T-helper 17 cell (primary cell): ENCODE measurements around the gene PTPRM. TPM values are rescaled to one million over a fixed set of nuclear protein-coding genes. Genes with fewer than 3 reads are reported as not detected.
A peak's percentile ranks its signal among the peaks of the same experiment; 100 is the strongest.

Source experiments
- ATAC-seq: fragments of 150-1000 bp; cut with Tn5 transposase; 2 replicates; pipeline ENCODE4 v1.10.0; 2021; ENCODE audit warnings: mild to moderate bottlenecking, moderate library complexity
- DNase-seq, 3 donors: peaks; one replicate each; pipeline versions ENCODE4 v3.0.0 to v3.0.0-alpha.2; 2020 to 2021
- H3K9me3 ChIP-seq: one replicate; pipeline ENCODE4 v1.7.0; 2013; ENCODE audit warnings: low read length, mild to moderate bottlenecking; ENCODE audit not compliant: control insufficient read depth, poor library complexity, severe bottlenecking
- H3K27ac Mint-ChIP-seq: one replicate; pipeline ENCODE4 v1.8.0; 2022; ENCODE audit warnings: mild to moderate bottlenecking, moderate library complexity, mixed read lengths
- H3K27me3 Mint-ChIP-seq: one replicate; pipeline ENCODE4 v1.8.0; 2022; ENCODE audit warnings: mixed read lengths
- H3K36me3 Mint-ChIP-seq: one replicate; pipeline ENCODE4 v1.8.0; 2022; ENCODE audit warnings: low read depth, mixed read lengths
- H3K4me1 Mint-ChIP-seq: one replicate; pipeline ENCODE4 v1.8.0; 2022; ENCODE audit warnings: mild to moderate bottlenecking, mixed read lengths
- H3K4me3 Mint-ChIP-seq: one replicate; pipeline ENCODE4 v1.8.0; 2022; ENCODE audit warnings: mild to moderate bottlenecking, moderate library complexity, mixed read lengths
- total RNA-seq, 4 donors: library from RNA in 2 of 4; stranded (reverse) in 2 of 4; gene quantifications; one replicate each; pipeline ENCODE4 v1.2.3 and lab custom pipeline; 2022 to 2026

Gene PTPRM
- total RNA-seq, 2 donors from 2014 or later: 25.6 to 44.8 TPM

GRCh38 chr18:8354304-8354703 lies 787.2 kb downstream of the PTPRM start:
- H3K4me1 Mint-ChIP-seq: no peaks in the 10 kb centered on the region
- H3K27ac Mint-ChIP-seq: no peak overlapping the region
- DNase-seq (no peak), ATAC-seq (no peak)
- H3K36me3 Mint-ChIP-seq: no peaks in the 10 kb centered on the region
- no peaks in the 10 kb centered on the region for H3K27me3 Mint-ChIP-seq
- no peak overlapping the region for H3K4me3 Mint-ChIP-seq
- no peaks in the 10 kb centered on the region for H3K9me3 ChIP-seq

GRCh38 chr18:8356001-8356400 lies 788.9 kb downstream of the PTPRM start:
- Mint-ChIP-seq H3K4me3 (no peak overlapping the region), H3K4me1 (no peaks in the 10 kb centered on the region), H3K27ac (no peak overlapping the region), H3K27me3 (no peaks in the 10 kb centered on the region), H3K36me3 (no peaks in the 10 kb centered on the region)
- ATAC-seq: no peak
- no peaks in the 10 kb centered on the region for H3K9me3 ChIP-seq
- no peak for DNase-seq

GRCh38 chr18:8357320-8357719 lies 790.2 kb downstream of the PTPRM start:
- no peaks in the 10 kb centered on the region for H3K9me3 ChIP-seq
- H3K4me1 Mint-ChIP-seq: no peaks in the 10 kb centered on the region
- no peak overlapping the region for H3K27ac Mint-ChIP-seq
- no peak overlapping the region for H3K4me3 Mint-ChIP-seq
- no peak for DNase-seq
- no peaks in the 10 kb centered on the region for H3K36me3 Mint-ChIP-seq
- no peaks in the 10 kb centered on the region for H3K27me3 Mint-ChIP-seq
- no peak for ATAC-seq

GRCh38 chr18:8358033-8358765 lies 791.1 kb downstream of the PTPRM start:
- Mint-ChIP-seq H3K36me3 (no peaks in the 10 kb centered on the region), H3K4me3 (no peak overlapping the region), H3K27me3 (peaks cover 2% of the 10 kb centered on the region), H3K27ac (no peak overlapping the region), H3K4me1 (no peaks in the 10 kb centered on the region)
- DNase-seq (no peak), ATAC-seq (no peak)
- H3K9me3 ChIP-seq: no peaks in the 10 kb centered on the region

GRCh38 chr18:8359076-8359475 lies 792.0 kb downstream of the PTPRM start:
- Mint-ChIP-seq H3K4me3 (no peak overlapping the region), H3K4me1 (no peaks in the 10 kb centered on the region), H3K27me3 (peaks cover 9% of the 10 kb centered on the region), H3K27ac (no peak overlapping the region), H3K36me3 (no peaks in the 10 kb centered on the region)
- DNase-seq (no peak), ATAC-seq (no peak)
- H3K9me3 ChIP-seq: no peaks in the 10 kb centered on the region

GRCh38 chr18:8359481-8359880 lies 792.4 kb downstream of the PTPRM start:
- no peak overlapping the region for H3K27ac Mint-ChIP-seq
- ATAC-seq (no peak), DNase-seq (no peak)
- no peaks in the 10 kb centered on the region for H3K4me1 Mint-ChIP-seq
- no peaks in the 10 kb centered on the region for H3K9me3 ChIP-seq
- no peak overlapping the region for H3K4me3 Mint-ChIP-seq
- peaks cover 9% of the 10 kb centered on the region for H3K27me3 Mint-ChIP-seq
- no peaks in the 10 kb centered on the region for H3K36me3 Mint-ChIP-seq

- peaks cover 33% of the 10 kb centered on the region for H3K27me3 Mint-ChIP-seq
- ATAC-seq (no peak), DNase-seq (no peak)
- H3K36me3 Mint-ChIP-seq: no peaks in the 10 kb centered on the region
- no peak overlapping the region for H3K4me3 Mint-ChIP-seq
- peaks cover 8% of the 10 kb centered on the region for H3K4me1 Mint-ChIP-seq
- no peaks in the 10 kb centered on the region for H3K9me3 ChIP-seq
- H3K27ac Mint-ChIP-seq: no peak overlapping the region
Observed at GRCh38 chr18:8361941-8362471, 794.9 kb downstream of the PTPRM start.

GRCh38 chr18:8362863-8363262 lies 795.7 kb downstream of the PTPRM start:
- Mint-ChIP-seq H3K27me3 (peaks cover 38% of the 10 kb centered on the region), H3K4me3 (no peak overlapping the region), H3K27ac (no peak overlapping the region), H3K36me3 (no peaks in the 10 kb centered on the region), H3K4me1 (peaks cover 11% of the 10 kb centered on the region)
- DNase-seq (no peak), ATAC-seq (no peak)
- no peaks in the 10 kb centered on the region for H3K9me3 ChIP-seq

GRCh38 chr18:8364385-8364784 lies 797.3 kb downstream of the PTPRM start:
- no peak overlapping the region for H3K4me3 Mint-ChIP-seq
- H3K4me1 Mint-ChIP-seq: peaks cover 11% of the 10 kb centered on the region
- DNase-seq (no peak), ATAC-seq (no peak)
- no peaks in the 10 kb centered on the region for H3K9me3 ChIP-seq
- H3K27ac Mint-ChIP-seq: no peak overlapping the region
- H3K36me3 Mint-ChIP-seq: peaks cover 3% of the 10 kb centered on the region
- peaks cover 49% of the 10 kb centered on the region for H3K27me3 Mint-ChIP-seq

GRCh38 chr18:8365006-8365405 lies 797.9 kb downstream of the PTPRM start:
- DNase-seq (no peak), ATAC-seq (no peak)
- H3K27me3 Mint-ChIP-seq: peaks cover 54% of the 10 kb centered on the region
- no peaks in the 10 kb centered on the region for H3K9me3 ChIP-seq
- peaks cover 3% of the 10 kb centered on the region for H3K36me3 Mint-ChIP-seq
- no peak overlapping the region for H3K4me3 Mint-ChIP-seq
- H3K27ac Mint-ChIP-seq: no peak overlapping the region
- H3K4me1 Mint-ChIP-seq: peaks cover 11% of the 10 kb centered on the region

- Mint-ChIP-seq H3K4me1 (peaks cover 11% of the 10 kb centered on the region), H3K4me3 (no peak overlapping the region), H3K27ac (no peak overlapping the region), H3K27me3 (peaks cover 54% of the 10 kb centered on the region), H3K36me3 (peaks cover 3% of the 10 kb centered on the region)
- DNase-seq (no peak), ATAC-seq (no peak)
- no peaks in the 10 kb centered on the region for H3K9me3 ChIP-seq
Observed at GRCh38 chr18:8365528-8365927, 798.4 kb downstream of the PTPRM start.

GRCh38 chr18:8366070-8366469 lies 799.0 kb downstream of the PTPRM start:
- Mint-ChIP-seq H3K27ac (no peak overlapping the region), H3K4me1 (peaks cover 11% of the 10 kb centered on the region), H3K4me3 (no peak overlapping the region), H3K27me3 (peaks cover 54% of the 10 kb centered on the region), H3K36me3 (peaks cover 3% of the 10 kb centered on the region)
- DNase-seq: no peak
- no peak for ATAC-seq
- no peaks in the 10 kb centered on the region for H3K9me3 ChIP-seq

- no peak for DNase-seq
- Mint-ChIP-seq H3K27me3 (peaks cover 54% of the 10 kb centered on the region), H3K36me3 (peaks cover 3% of the 10 kb centered on the region), H3K4me3 (peak overlapping the region; percentile 70), H3K27ac (peak overlapping the region; percentile 16), H3K4me1 (peaks cover 11% of the 10 kb centered on the region)
- H3K9me3 ChIP-seq: no peaks in the 10 kb centered on the region
- ATAC-seq: no peak
Observed at GRCh38 chr18:8366656-8367055, 799.5 kb downstream of the PTPRM start.
